ENCODE results near the gene USP12.
"Not testable (repeated sequence)": the region's sequence is repeated elsewhere in the genome, so short reads cannot be mapped to it uniquely, and the experiment has no call there.

USP12 gene

DNA sequence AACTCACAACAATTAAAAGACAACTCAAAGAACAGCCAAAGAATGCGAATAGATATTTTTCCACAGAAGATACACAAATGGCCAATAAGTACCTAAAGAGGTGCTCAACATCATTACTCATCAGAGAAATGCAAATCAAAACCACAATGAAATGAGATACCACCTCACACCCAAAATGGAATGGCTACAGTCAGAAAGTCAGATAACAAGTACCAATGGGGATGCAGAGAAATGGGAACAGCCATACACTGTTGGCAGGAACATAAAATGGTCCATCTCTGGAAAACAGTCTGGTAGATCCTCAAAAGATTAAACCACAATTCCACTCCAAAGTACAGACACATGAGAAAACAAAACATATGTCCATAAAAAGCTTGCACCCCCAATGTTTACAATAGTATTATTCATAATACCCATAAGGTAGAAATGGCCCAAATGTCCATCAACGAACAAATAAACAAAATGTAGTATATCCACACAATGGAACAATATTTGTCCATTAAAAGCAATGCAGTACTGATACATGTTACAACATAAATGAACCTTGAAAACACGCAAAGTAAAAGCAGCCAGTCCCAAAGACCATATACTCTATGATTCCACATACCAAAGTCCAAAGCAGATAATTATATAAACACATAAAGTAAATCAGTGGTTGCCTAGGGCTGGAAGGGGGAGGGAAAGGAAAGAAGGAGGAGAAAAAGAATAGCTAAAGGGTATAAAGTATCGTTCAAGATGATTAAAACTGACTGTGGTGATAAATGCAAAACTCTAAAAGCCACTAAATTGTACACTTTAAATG lies 19.6 kb downstream of the USP12 start:
- POLR2A ChIA-PET, result no interaction called here

DNA sequence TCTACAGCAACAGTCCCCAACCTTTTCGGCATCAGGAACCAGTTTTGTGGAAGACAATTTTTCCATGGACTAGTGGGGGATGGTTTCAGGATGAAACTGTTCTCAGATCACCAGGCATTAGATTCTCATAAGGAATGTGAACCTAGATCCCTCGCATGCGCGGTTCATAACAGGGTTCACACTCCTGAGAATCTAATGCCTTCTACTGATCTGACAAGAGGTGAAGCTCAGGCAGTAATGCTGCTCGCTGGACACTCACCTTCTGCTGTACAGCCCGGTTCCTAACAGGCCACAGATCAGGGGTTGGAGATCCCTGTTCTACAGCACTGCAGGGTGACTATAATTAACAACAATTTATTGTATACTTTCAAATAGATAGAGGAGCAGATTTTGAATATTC lies 21.9 kb downstream of the USP12 start:
- POLR2A ChIA-PET, result no interaction called here
- CTCF ChIA-PET, result no interaction called here
- WGBS (ENCODE audit: insufficient coverage), result 93% methylated on average over 4 of the region's 6 CpGs
- Histone ChIP-seq H3K27ac (ENCODE audit: insufficient read depth in 1 of 2, low read depth in 1 of 2, low read length in 2 of 2, poor library complexity in 1 of 2, severe bottlenecking in 2 of 2) (no peak overlapping the region), H3K36me3 (ENCODE audit: control insufficient read depth in 4 of 4, insufficient read depth in 4 of 4, low read length in 3 of 4) (peaks cover 0 to 5% (median 1%) of the 10 kb centered on the region in 4 experiments), H3K9me3 (ENCODE audit: control extremely low read depth in 1 of 5, control insufficient read depth in 4 of 5, insufficient read depth in 2 of 5, low read depth in 1 of 5, low read length in 4 of 5) (no peaks in the 10 kb centered on the region), H3K4me3 (ENCODE audit: control insufficient read depth in 1 of 7, extremely low read depth in 1 of 7, insufficient read depth in 4 of 7, low read depth in 2 of 7, low read length in 6 of 7) (no peak overlapping the region), H3K4me1 (ENCODE audit: control extremely low read depth in 1 of 4, control insufficient read depth in 4 of 4, insufficient read depth in 4 of 4, low read length in 3 of 4) (no peaks in the 10 kb centered on the region), H3K27me3 (replicated peaks in 2 of 5; ENCODE audit: control insufficient read depth in 4 of 5, insufficient read depth in 5 of 5, low read length in 4 of 5) (no peaks in the 10 kb centered on the region)
- DNase-seq, result no peak

More for the DNA sequence above, 19.6 kb downstream of the USP12 start:
- peaks cover 0 to 2% (median 1%) of the 10 kb centered on the region in 4 experiments for H3K36me3 ChIP-seq (ENCODE audit: control insufficient read depth in 4 of 4, insufficient read depth in 4 of 4, low read length in 3 of 4)
- H3K9me3 ChIP-seq (ENCODE audit: control extremely low read depth in 1 of 5, control insufficient read depth in 4 of 5, insufficient read depth in 2 of 5, low read depth in 1 of 5, low read length in 4 of 5), result peaks cover 0 to 6% (median 3%) of the 10 kb centered on the region in 5 experiments
- no peaks in the 10 kb centered on the region for H3K27me3 ChIP-seq (replicated peaks in 2 of 5; ENCODE audit: control insufficient read depth in 4 of 5, insufficient read depth in 5 of 5, low read length in 4 of 5)
- no peak overlapping the region for H3K27ac ChIP-seq (ENCODE audit: insufficient read depth in 1 of 2, low read depth in 1 of 2, low read length in 2 of 2, poor library complexity in 1 of 2, severe bottlenecking in 2 of 2)
- no peak overlapping the region for H3K4me3 ChIP-seq (ENCODE audit: control insufficient read depth in 1 of 7, extremely low read depth in 1 of 7, insufficient read depth in 4 of 7, low read depth in 2 of 7, low read length in 6 of 7)
- no peak for DNase-seq
- H3K4me1 ChIP-seq (ENCODE audit: control extremely low read depth in 1 of 4, control insufficient read depth in 4 of 4, insufficient read depth in 4 of 4, low read length in 3 of 4), result no peaks in the 10 kb centered on the region
- CTCF ChIA-PET, result interaction anchor here (1.5 to 1.6 kb wide), 2 partner anchors 16 to 21 kb away, joined by 4 read pairs; no protein-coding TSS in a partner anchor
- WGBS (ENCODE audit: insufficient coverage), result 100% methylated on average over 1 of the region's 4 CpGs

DNA sequence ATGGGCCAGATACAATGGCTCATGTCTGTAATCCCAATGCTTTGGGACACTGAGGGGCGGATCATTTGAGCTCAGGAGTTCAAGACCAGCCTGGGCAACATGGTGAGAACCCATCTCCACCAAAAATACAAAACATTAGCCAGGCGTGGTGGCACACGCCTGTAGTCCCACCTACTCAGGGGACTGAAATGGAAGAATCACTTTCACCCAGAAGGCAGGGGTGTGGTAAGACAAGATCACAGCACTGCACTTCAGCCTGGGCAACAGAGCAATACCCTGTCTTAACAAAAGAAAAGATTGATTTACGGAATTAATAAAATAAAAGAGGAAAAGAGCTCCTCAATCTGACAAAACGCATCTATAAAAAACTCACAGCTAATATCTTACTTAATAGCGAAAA lies 22.7 kb downstream of the USP12 start:
- 95% methylated on average over 3 of the region's 6 CpGs for WGBS (ENCODE audit: insufficient coverage)
- Histone ChIP-seq H3K27me3 (replicated peaks in 2 of 5; ENCODE audit: control insufficient read depth in 4 of 5, insufficient read depth in 5 of 5, low read length in 4 of 5) (no peaks in the 10 kb centered on the region), H3K9me3 (ENCODE audit: control extremely low read depth in 1 of 5, control insufficient read depth in 4 of 5, insufficient read depth in 2 of 5, low read depth in 1 of 5, low read length in 4 of 5) (no peaks in the 10 kb centered on the region), H3K27ac (ENCODE audit: insufficient read depth in 1 of 2, low read depth in 1 of 2, low read length in 2 of 2, poor library complexity in 1 of 2, severe bottlenecking in 2 of 2) (no peak overlapping the region), H3K4me3 (ENCODE audit: control insufficient read depth in 1 of 7, extremely low read depth in 1 of 7, insufficient read depth in 4 of 7, low read depth in 2 of 7, low read length in 6 of 7) (no peak overlapping the region), H3K36me3 (ENCODE audit: control insufficient read depth in 4 of 4, insufficient read depth in 4 of 4, low read length in 3 of 4) (peaks cover 0 to 5% (median 1%) of the 10 kb centered on the region in 4 experiments), H3K4me1 (ENCODE audit: control extremely low read depth in 1 of 4, control insufficient read depth in 4 of 4, insufficient read depth in 4 of 4, low read length in 3 of 4) (no peaks in the 10 kb centered on the region)
- ChIA-PET POLR2A (no interaction called here), CTCF (no interaction called here)
- no peak for DNase-seq

DNA sequence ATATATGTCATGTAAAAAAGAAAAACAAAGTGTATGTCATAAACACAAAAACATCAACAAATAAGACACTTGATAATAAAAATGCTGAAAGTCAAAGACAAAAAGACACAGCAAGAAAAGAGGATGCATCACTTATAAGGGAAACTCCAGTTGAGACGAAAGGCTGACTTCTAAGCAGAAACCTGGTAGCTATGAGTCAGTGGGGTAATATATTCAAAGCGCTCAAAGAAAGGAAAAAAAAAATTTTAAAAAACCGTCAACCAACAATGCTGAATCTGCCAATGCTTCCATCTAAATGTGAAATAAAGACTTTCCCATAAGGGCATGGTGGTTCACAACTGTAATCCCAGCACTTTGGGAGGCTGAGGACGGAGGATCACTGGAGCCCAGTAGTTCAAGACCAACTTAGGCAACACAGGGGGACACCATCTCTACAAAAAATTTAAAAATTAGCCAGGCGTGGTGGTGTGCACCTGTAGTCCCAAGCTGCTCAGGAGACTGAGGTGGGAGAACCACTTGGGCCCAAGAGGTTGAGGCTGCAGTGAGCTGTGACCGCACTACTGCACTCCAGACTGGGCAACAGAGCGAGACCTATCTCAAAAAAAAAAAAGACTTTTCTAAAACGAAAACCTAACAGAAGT lies 24.0 kb downstream of the USP12 start:
- ChIA-PET CTCF (interaction anchor here (1.2 kb wide), 1 partner anchor 23 kb away, joined by 3 read pairs; no protein-coding TSS in a partner anchor), POLR2A (no interaction called here)
- Histone ChIP-seq H3K9me3 (ENCODE audit: control extremely low read depth in 1 of 5, control insufficient read depth in 4 of 5, insufficient read depth in 2 of 5, low read depth in 1 of 5, low read length in 4 of 5) (peaks cover 0 to 3% (median 2%) of the 10 kb centered on the region in 5 experiments), H3K4me1 (ENCODE audit: control extremely low read depth in 1 of 4, control insufficient read depth in 4 of 4, insufficient read depth in 4 of 4, low read length in 3 of 4) (no peaks in the 10 kb centered on the region), H3K27me3 (replicated peaks in 2 of 5; ENCODE audit: control insufficient read depth in 4 of 5, insufficient read depth in 5 of 5, low read length in 4 of 5) (no peaks in the 10 kb centered on the region), H3K4me3 (ENCODE audit: control insufficient read depth in 1 of 7, extremely low read depth in 1 of 7, insufficient read depth in 4 of 7, low read depth in 2 of 7, low read length in 6 of 7) (no peak overlapping the region), H3K27ac (ENCODE audit: insufficient read depth in 1 of 2, low read depth in 1 of 2, low read length in 2 of 2, poor library complexity in 1 of 2, severe bottlenecking in 2 of 2) (no peak overlapping the region), H3K36me3 (ENCODE audit: control insufficient read depth in 4 of 4, insufficient read depth in 4 of 4, low read length in 3 of 4) (peaks cover 0 to 8% (median 2%) of the 10 kb centered on the region in 4 experiments)
- WGBS (ENCODE audit: insufficient coverage), result 96% methylated on average over 2 of the region's 8 CpGs
- peak in 2 of 3 donors; percentile 48 to 54 for DNase-seq

DNA sequence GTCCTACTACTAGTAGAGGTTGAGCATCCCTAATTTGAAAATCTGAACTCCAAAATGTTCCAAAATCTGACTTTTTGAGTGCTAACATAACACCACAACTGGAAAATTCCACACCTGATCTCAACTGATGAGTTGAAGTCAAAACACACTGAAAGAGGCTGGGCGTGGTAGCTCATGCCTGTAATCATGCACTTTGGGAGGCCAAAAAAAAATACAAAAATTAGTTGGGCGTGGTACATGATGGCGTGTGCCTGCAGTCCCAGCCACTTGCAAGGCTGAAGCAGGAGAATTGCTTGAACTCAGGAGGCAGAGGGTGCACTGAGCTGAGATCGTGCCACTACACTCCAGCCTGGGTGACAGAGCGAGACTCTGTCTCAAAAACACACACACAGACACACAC lies 29.9 kb downstream of the USP12 start:
- 100% methylated on average over 3 of the region's 5 CpGs for WGBS (ENCODE audit: insufficient coverage)
- peaks cover 2 to 17% (median 3%) of the 10 kb centered on the region in 5 experiments for H3K9me3 ChIP-seq (ENCODE audit: control extremely low read depth in 1 of 5, control insufficient read depth in 4 of 5, insufficient read depth in 2 of 5, low read depth in 1 of 5, low read length in 4 of 5)
- no peaks in the 10 kb centered on the region for H3K27me3 ChIP-seq (replicated peaks in 2 of 5; ENCODE audit: control insufficient read depth in 4 of 5, insufficient read depth in 5 of 5, low read length in 4 of 5)
- H3K27ac ChIP-seq (ENCODE audit: insufficient read depth in 1 of 2, low read depth in 1 of 2, low read length in 2 of 2, poor library complexity in 1 of 2, severe bottlenecking in 2 of 2), result no peak overlapping the region
- H3K4me3 ChIP-seq (ENCODE audit: control insufficient read depth in 1 of 7, extremely low read depth in 1 of 7, insufficient read depth in 4 of 7, low read depth in 2 of 7, low read length in 6 of 7), result no peak overlapping the region
- no peak for DNase-seq
- ChIA-PET POLR2A (interaction anchor here (0.7 kb wide), 1 partner anchor 11 kb away, joined by 4 read pairs; no protein-coding TSS in a partner anchor), CTCF (no interaction called here)
- H3K36me3 ChIP-seq (ENCODE audit: control insufficient read depth in 4 of 4, insufficient read depth in 4 of 4, low read length in 3 of 4), result peaks cover 0 to 20% (median 4%) of the 10 kb centered on the region in 4 experiments
- H3K4me1 ChIP-seq (ENCODE audit: control extremely low read depth in 1 of 4, control insufficient read depth in 4 of 4, insufficient read depth in 4 of 4, low read length in 3 of 4), result peaks cover 0 to 4% (median 0%) of the 10 kb centered on the region in 4 experiments

DNA sequence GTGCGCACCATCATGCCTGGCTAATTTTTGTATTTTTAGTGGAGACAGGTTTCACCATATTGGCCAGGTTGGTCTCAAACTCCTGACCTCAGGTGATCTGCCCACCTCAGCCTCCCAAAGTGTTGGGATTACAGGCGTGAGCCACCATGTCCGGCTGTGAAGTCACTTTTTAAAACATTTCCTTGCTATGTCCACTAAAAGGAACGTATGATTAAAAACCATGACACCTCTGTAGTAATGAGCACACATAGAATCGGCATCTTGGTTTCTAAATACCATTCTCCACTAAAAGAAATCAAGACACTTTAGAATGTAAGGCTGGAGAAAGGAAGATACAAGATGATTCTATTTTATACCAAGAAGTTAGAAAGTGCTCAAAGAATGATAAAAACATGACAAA lies 30.5 kb downstream of the USP12 start:
- peak in 1 of 3 donors; percentile 21 for DNase-seq
- Histone ChIP-seq H3K36me3 (ENCODE audit: control insufficient read depth in 4 of 4, insufficient read depth in 4 of 4, low read length in 3 of 4) (peaks cover 0 to 20% (median 4%) of the 10 kb centered on the region in 4 experiments), H3K9me3 (ENCODE audit: control extremely low read depth in 1 of 5, control insufficient read depth in 4 of 5, insufficient read depth in 2 of 5, low read depth in 1 of 5, low read length in 4 of 5) (peaks cover 2 to 17% (median 3%) of the 10 kb centered on the region in 5 experiments)
- H3K27me3 ChIP-seq (replicated peaks in 2 of 5; ENCODE audit: control insufficient read depth in 4 of 5, insufficient read depth in 5 of 5, low read length in 4 of 5); H3K4me1 ChIP-seq (ENCODE audit: control extremely low read depth in 1 of 4, control insufficient read depth in 4 of 4, insufficient read depth in 4 of 4, low read length in 3 of 4); H3K4me3 ChIP-seq (ENCODE audit: control insufficient read depth in 1 of 7, extremely low read depth in 1 of 7, insufficient read depth in 4 of 7, low read depth in 2 of 7, low read length in 6 of 7); POLR2A ChIA-PET; H3K27ac ChIP-seq (ENCODE audit: insufficient read depth in 1 of 2, low read depth in 1 of 2, low read length in 2 of 2, poor library complexity in 1 of 2, severe bottlenecking in 2 of 2); CTCF ChIA-PET: not testable (repeated sequence)
- 100% methylated on average over 1 of the region's 5 CpGs for WGBS (ENCODE audit: insufficient coverage)

DNA sequence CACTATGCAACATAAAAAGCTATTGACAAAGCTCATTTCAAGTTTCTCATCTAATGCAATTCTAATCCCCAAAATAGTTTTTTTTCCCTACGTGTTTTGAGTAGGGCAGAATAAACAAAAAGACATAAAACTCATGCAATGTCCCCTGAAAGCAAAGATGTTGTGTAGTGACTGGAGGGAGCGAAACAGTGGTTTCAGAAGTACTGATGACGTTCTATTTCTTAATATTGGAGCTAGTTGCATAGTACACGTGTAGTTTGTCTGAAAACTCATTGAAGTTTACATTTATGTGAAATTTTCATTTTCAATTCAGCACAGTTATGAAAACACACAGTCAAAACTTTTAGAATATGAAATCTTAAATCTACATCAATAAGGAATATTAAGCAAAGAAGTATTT lies 31.6 kb downstream of the USP12 start:
- Histone ChIP-seq H3K27ac (ENCODE audit: insufficient read depth in 1 of 2, low read depth in 1 of 2, low read length in 2 of 2, poor library complexity in 1 of 2, severe bottlenecking in 2 of 2) (no peak overlapping the region), H3K36me3 (ENCODE audit: control insufficient read depth in 4 of 4, insufficient read depth in 4 of 4, low read length in 3 of 4) (peaks cover 0 to 20% (median 4%) of the 10 kb centered on the region in 4 experiments), H3K4me3 (ENCODE audit: control insufficient read depth in 1 of 7, extremely low read depth in 1 of 7, insufficient read depth in 4 of 7, low read depth in 2 of 7, low read length in 6 of 7) (no peak overlapping the region), H3K9me3 (ENCODE audit: control extremely low read depth in 1 of 5, control insufficient read depth in 4 of 5, insufficient read depth in 2 of 5, low read depth in 1 of 5, low read length in 4 of 5) (peaks cover 2 to 17% (median 3%) of the 10 kb centered on the region in 5 experiments), H3K27me3 (replicated peaks in 2 of 5; ENCODE audit: control insufficient read depth in 4 of 5, insufficient read depth in 5 of 5, low read length in 4 of 5) (no peaks in the 10 kb centered on the region), H3K4me1 (ENCODE audit: control extremely low read depth in 1 of 4, control insufficient read depth in 4 of 4, insufficient read depth in 4 of 4, low read length in 3 of 4) (peaks cover 0 to 4% (median under 1%) of the 10 kb centered on the region in 4 experiments)
- CTCF ChIA-PET, result no interaction called here
- POLR2A ChIA-PET, result no interaction called here
- 100% methylated on average over 1 of the region's 4 CpGs for whole genome bisulfite sequencing (ENCODE audit: insufficient coverage)
- DNase-seq, result no peak

Measured in common myeloid progenitor, CD34-positive (primary cell).